CD14-positive monocyte (primary cell): ENCODE measurements around the gene VSIG10L. TPM values are rescaled to one million over a fixed set of nuclear protein-coding genes. Genes with fewer than 3 reads are reported as not detected.

Experiments used
- DNase-seq, 3 donors: peaks; one replicate each; pipeline ENCODE4 v3.0.0-alpha.2; 2011 to 2022
- H2AFZ ChIP-seq: 2 replicates; pipeline ENCODE4 v1.6.0; 2012; ENCODE audit warnings: mild to moderate bottlenecking, low read depth, low read length, inconsistent platforms; ENCODE audit not compliant: insufficient read depth, poor library complexity, severe bottlenecking
- H3K27ac ChIP-seq, 2 donors: 1 replicate in 1 of 2; 2 replicates in 1 of 2; pipeline ENCODE4 v1.5.1; 2012 to 2013; ENCODE audit warnings: low read length in 2 of 2, control low read depth in 1 of 2, inconsistent platforms in 1 of 2, low read depth in 1 of 2, mild to moderate bottlenecking in 1 of 2
- H3K27me3 ChIP-seq, 2 donors: one replicate each; pipeline versions ENCODE4 v1.6.0 to v1.6.1; 2011 to 2013; ENCODE audit warnings: low read length in 2 of 2; ENCODE audit not compliant: control insufficient read depth in 2 of 2, insufficient read depth in 2 of 2
- H3K36me3 ChIP-seq, 2 donors: replicated peaks in 1 of 2; 1 replicate in 1 of 2; 2 replicates in 1 of 2; pipeline versions ENCODE4 v1.5.1 to v1.6.1; 2012 to 2013; ENCODE audit warnings: low read length in 2 of 2, control low read depth in 1 of 2, inconsistent platforms in 1 of 2, mild to moderate bottlenecking in 1 of 2; ENCODE audit not compliant: insufficient read depth in 2 of 2, control insufficient read depth in 1 of 2
- H3K4me1 ChIP-seq, 2 donors: 1 replicate in 1 of 2; 2 replicates in 1 of 2; pipeline versions ENCODE4 v1.5.1 to v1.6.1; 2012 to 2013; ENCODE audit warnings: low read length in 2 of 2, control low read depth in 1 of 2, inconsistent platforms in 1 of 2, mild to moderate bottlenecking in 1 of 2, moderate library complexity in 1 of 2; ENCODE audit not compliant: insufficient read depth in 2 of 2, control insufficient read depth in 1 of 2
- H3K4me2 ChIP-seq: replicated peaks from 2 replicates; pipeline ENCODE3; 2012; ENCODE audit warnings: low read length, moderate library complexity, mild to moderate bottlenecking; ENCODE audit not compliant: poor library complexity, severe bottlenecking; ENCODE audit errors: extremely low read depth
- H3K4me3 ChIP-seq, 3 experiments: fragments of 200-600 bp in 1 of 3; sonication (generic) in 1 of 3; replicated peaks in 1 of 3; 1 replicate in 2 of 3; 2 replicates in 1 of 3; pipeline ENCODE4 v1.5.1; 2011 to 2013; ENCODE audit warnings: low read length in 3 of 3, mild to moderate bottlenecking in 3 of 3, control low read depth in 2 of 3, low read depth in 2 of 3, inconsistent platforms in 1 of 3, moderate library complexity in 1 of 3
- H3K79me2 ChIP-seq: 2 replicates; pipeline ENCODE4 v1.6.0; 2012; ENCODE audit warnings: mild to moderate bottlenecking, control low read depth, inconsistent platforms, low read length, moderate library complexity; ENCODE audit not compliant: insufficient read depth
- H3K9ac ChIP-seq: 2 replicates; pipeline ENCODE4 v1.6.0; 2017; ENCODE audit warnings: low read length, mild to moderate bottlenecking; ENCODE audit not compliant: insufficient read depth, poor library complexity, severe bottlenecking
- H3K9me3 ChIP-seq, 2 donors: replicated peaks in 1 of 2; 1 replicate in 1 of 2; 2 replicates in 1 of 2; pipeline versions ENCODE4 v1.5.1 to v1.6.1; 2012 to 2013; ENCODE audit warnings: low read length in 2 of 2, control low read depth in 1 of 2; ENCODE audit not compliant: control insufficient read depth in 1 of 2, insufficient read depth in 1 of 2
- H4K20me1 ChIP-seq: 2 replicates; pipeline ENCODE4 v1.6.0; 2012; ENCODE audit warnings: mild to moderate bottlenecking, low read length, control low read depth, moderate library complexity; ENCODE audit not compliant: insufficient read depth
- H3K27ac Mint-ChIP-seq, 7 donors: one replicate each; pipeline ENCODE4 v1.8.0; 2020; ENCODE audit warnings: mild to moderate bottlenecking in 7 of 7, mixed read lengths in 7 of 7, moderate library complexity in 6 of 7, inconsistent platforms in 2 of 7
- H3K27me3 Mint-ChIP-seq, 3 donors: one replicate each; pipeline ENCODE4 v1.8.0; 2021 to 2022; ENCODE audit warnings: low read depth in 3 of 3, mild to moderate bottlenecking in 3 of 3, mixed read lengths in 3 of 3, moderate library complexity in 3 of 3, inconsistent platforms in 1 of 3
- H3K36me3 Mint-ChIP-seq, 2 donors: one replicate each; pipeline ENCODE4 v1.8.0; 2020; ENCODE audit warnings: mixed read lengths in 2 of 2, inconsistent platforms in 1 of 2, mild to moderate bottlenecking in 1 of 2
- H3K4me1 Mint-ChIP-seq: one replicate; pipeline ENCODE4 v1.8.0; 2020; ENCODE audit warnings: mild to moderate bottlenecking, mixed read lengths
- H3K4me3 Mint-ChIP-seq, 2 donors: one replicate each; pipeline ENCODE4 v1.8.0; 2020; ENCODE audit warnings: mild to moderate bottlenecking in 2 of 2, mixed read lengths in 2 of 2, moderate library complexity in 1 of 2
- H3K9me3 Mint-ChIP-seq, 7 donors: one replicate each; pipeline ENCODE4 v1.8.0; 2020 to 2022; ENCODE audit warnings: mixed read lengths in 7 of 7, mild to moderate bottlenecking in 6 of 7, moderate library complexity in 6 of 7, inconsistent platforms in 2 of 7
- CTCF ChIP-seq: fragments of 200-600 bp; IDR thresholded peaks from one replicate; pipeline ENCODE4 v1.8.0; 2022; ENCODE audit warnings: antibody characterized with exemption, mild to moderate bottlenecking
- WGBS: methylation state at CpG from one replicate; pipeline ENCODE4 v1.1.5; 2013; ENCODE audit warnings: missing lambda C conversion rate; ENCODE audit not compliant: insufficient coverage; 5-methylcytosine and 5-hydroxymethylcytosine counted together
- intact Hi-C, 2 donors: fragments of 100-400 bp; cut with micrococcal nuclease; formaldehyde crosslinking; loops; one replicate each; pipeline versions ENCODE4 v1.15.0 to v1.15.1; 2023
- polyA plus RNA-seq, 3 donors: library from polyadenylated mRNA; depleted of rRNA in 1 of 3; unstranded in 2 of 3; stranded (reverse) in 1 of 3; fragments of 300-500 nt in 2 of 3; fragments of >200 nt in 1 of 3; fragmentation: Illumina TruSeq in 2 of 3; gene quantifications; 1 replicate in 2 of 3; 2 replicates in 1 of 3; pipeline ENCODE4 v1.2.3, GENCODE V29; 2012 to 2021

The VSIG10L gene
- polyA plus RNA-seq, 3 donors, result 0.62 to 2.3 (median 0.73) TPM

DNA sequence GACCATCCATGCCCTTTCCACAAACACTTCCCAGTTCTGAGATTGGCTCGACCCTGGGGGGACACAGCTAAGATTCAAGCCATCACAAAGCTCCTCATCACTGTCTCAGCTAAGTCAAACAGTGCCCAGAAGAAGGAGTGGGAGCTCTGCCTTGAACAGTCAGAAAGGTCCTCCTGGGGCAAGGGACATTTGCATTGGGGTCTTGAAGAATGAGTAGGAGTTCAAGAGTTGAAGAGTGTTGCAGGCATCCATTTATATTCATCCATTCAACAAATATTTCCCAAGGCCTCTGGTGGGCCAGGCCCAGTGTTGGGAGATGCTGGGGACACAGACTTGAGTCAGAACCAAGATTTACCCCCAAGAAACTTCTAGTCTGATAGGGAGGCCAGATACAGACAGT is 24.0 kb downstream of the VSIG10L start:
- Mint-ChIP-seq H3K4me1 (peaks cover 22% of the 10 kb centered on the region), H3K4me3 (no peak overlapping the region), H3K9me3 (peaks cover 5 to 11% (median 7%) of the 10 kb centered on the region in 7 donors), H3K27me3 (peaks cover 11 to 24% (median 11%) of the 10 kb centered on the region in 3 donors), H3K27ac (no peak overlapping the region), H3K36me3 (no peaks in the 10 kb centered on the region)
- Histone ChIP-seq H4K20me1 (no peaks in the 10 kb centered on the region), H3K4me1 (peaks cover 18 to 20% of the 10 kb centered on the region in 2 donors), H2AFZ (no peak overlapping the region), H3K4me2 (no peak overlapping the region), H3K36me3 (no peaks in the 10 kb centered on the region), H3K9me3 (peaks cover 0 to 4% of the 10 kb centered on the region in 2 donors), H3K9ac (no peak overlapping the region), H3K27ac (no peak overlapping the region), H3K79me2 (no peaks in the 10 kb centered on the region), H3K4me3 (no peak overlapping the region), H3K27me3 (no peaks in the 10 kb centered on the region)
- no peak for TF ChIP-seq CTCF
- no peak for DNase-seq
- WGBS, result no CpG with 5 or more reads among the region's 1 CpG
- intact Hi-C loops, result no loop called here

- peaks cover 8 to 21% (median 10%) of the 10 kb centered on the region in 3 donors for H3K27me3 Mint-ChIP-seq
- no peak overlapping the region for H3K27ac Mint-ChIP-seq
- DNase-seq, result no peak
- H3K4me3 ChIP-seq, result no peak overlapping the region
- peaks cover 0 to 2% of the 10 kb centered on the region in 2 donors for H3K27me3 ChIP-seq
- H3K4me3 Mint-ChIP-seq, result no peak overlapping the region
- TF ChIP-seq CTCF, result no peak
- no peaks in the 10 kb centered on the region for H3K36me3 Mint-ChIP-seq
- peaks cover 0 to 4% of the 10 kb centered on the region in 2 donors for H3K9me3 ChIP-seq
- H3K9ac ChIP-seq, result no peak overlapping the region
- H3K4me1 ChIP-seq, result peaks cover 18 to 22% of the 10 kb centered on the region in 2 donors
- peaks cover 5 to 11% (median 7%) of the 10 kb centered on the region in 7 donors for H3K9me3 Mint-ChIP-seq
- no peaks in the 10 kb centered on the region for H3K79me2 ChIP-seq
- H3K27ac ChIP-seq, result no peak overlapping the region
- intact Hi-C loops, result no loop called here
- WGBS, result 100% methylated on average over 2 of the region's 3 CpGs
- no peak overlapping the region for H3K4me2 ChIP-seq
- H3K36me3 ChIP-seq, result no peaks in the 10 kb centered on the region
- H4K20me1 ChIP-seq, result no peaks in the 10 kb centered on the region
- no peak overlapping the region for H2AFZ ChIP-seq
- peaks cover 26% of the 10 kb centered on the region for H3K4me1 Mint-ChIP-seq
These were observed 24.6 kb downstream of the VSIG10L start for GRCh38 chr19:51317376-51317775.
